Activated CD8-positive, alpha-beta memory T cell treated with anti-CD3 and anti-CD28 coated beads for 1 hour (primary cell): ENCODE measurements around the gene DDX25.

ENCODE experiments used
- DNase-seq, 2 donors: peaks; one replicate each; pipeline ENCODE4 v3.0.0-alpha.2; 2020; ENCODE audit warnings: low read depth in 1 of 2; ENCODE audit errors: extremely low read depth in 1 of 2

DDX25 gene

GRCh38 chr11:125968354-125968753 is 64.0 kb downstream of the DDX25 start:
- no peak for DNase-seq

- no peak for DNase-seq
Observed at GRCh38 chr11:125971618-125972017, 67.3 kb downstream of the DDX25 start.

- no peak for DNase-seq
Observed at GRCh38 chr11:125974284-125974683, 70.0 kb downstream of the DDX25 start.

GRCh38 chr11:125975634-125976033 is 71.3 kb downstream of the DDX25 start:
- no peak for DNase-seq

GRCh38 chr11:125976156-125976555 is 71.8 kb downstream of the DDX25 start:
- no peak for DNase-seq

- DNase-seq: no peak
Observed at GRCh38 chr11:125977333-125977732, 73.0 kb downstream of the DDX25 start.

- no peak for DNase-seq
Observed at GRCh38 chr11:125978181-125978716, 73.9 kb downstream of the DDX25 start.
